Measurements from ENCODE around the gene PCBP1.

Gene PCBP1

GRCh38 chr2:70061317-70061716 is 26.0 kb upstream of the PCBP1 start:
- DNase-seq (ENCODE audit: low spot score in 2 of 2), result no peak
- in situ Hi-C loops (cut with MboI; ENCODE audit: low sequenced_read_pairs), result loop anchor here (10.0 kb wide), 1 partner anchor 147 kb away; the partner anchor contains the start of gene MXD1
- Histone ChIP-seq H3K9me3 (no peaks in the 10 kb centered on the region), H3K36me3 (replicated peaks) (peaks cover 30% of the 10 kb centered on the region), H3K4me3 (no peak overlapping the region), H3K27me3 (ENCODE audit: low read depth) (no peaks in the 10 kb centered on the region), H3K4me1 (no peaks in the 10 kb centered on the region)

DNA sequence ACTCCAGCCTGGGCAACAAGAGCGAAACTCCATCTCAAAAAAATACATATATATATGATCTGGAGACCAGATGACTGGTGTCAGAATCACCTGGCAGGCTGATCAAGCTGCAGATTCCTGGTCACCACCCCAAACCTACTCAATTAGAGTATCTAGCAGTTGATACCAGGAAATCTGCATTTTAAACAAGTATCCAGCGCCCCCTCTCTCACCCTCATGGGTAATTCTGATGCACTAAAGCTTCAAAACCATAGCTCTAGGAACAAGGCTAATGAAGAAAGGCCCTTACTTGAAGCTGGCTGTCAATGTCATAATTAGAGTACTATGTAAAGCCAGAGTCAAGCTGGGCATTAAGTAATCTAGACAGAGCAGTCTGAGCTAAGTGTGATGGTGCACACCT is 25.0 kb upstream of the PCBP1 start:
- no peak overlapping the region for H3K4me3 ChIP-seq
- peaks cover 37% of the 10 kb centered on the region for H3K36me3 ChIP-seq (replicated peaks)
- DNase-seq (ENCODE audit: low spot score in 2 of 2), result no peak
- in situ Hi-C loops (cut with MboI; ENCODE audit: low sequenced_read_pairs), result loop anchor here (10.0 kb wide), 1 partner anchor 147 kb away; the partner anchor contains the start of gene MXD1
- no peaks in the 10 kb centered on the region for H3K27me3 ChIP-seq (ENCODE audit: low read depth)
- no peaks in the 10 kb centered on the region for H3K4me1 ChIP-seq
- no peaks in the 10 kb centered on the region for H3K9me3 ChIP-seq

- DNase-seq (ENCODE audit: low spot score in 2 of 2), result no peak
- in situ Hi-C loops (cut with MboI; ENCODE audit: low sequenced_read_pairs), result loop anchor here (10.0 kb wide), 1 partner anchor 153 kb away; the partner anchor contains the start of gene MXD1
- H3K9me3 ChIP-seq, result no peaks in the 10 kb centered on the region
- H3K36me3 ChIP-seq (replicated peaks), result peaks cover 15% of the 10 kb centered on the region
- H3K4me1 ChIP-seq, result no peaks in the 10 kb centered on the region
- no peaks in the 10 kb centered on the region for H3K27me3 ChIP-seq (ENCODE audit: low read depth)
- H3K4me3 ChIP-seq, result no peak overlapping the region
Measured at GRCh38 chr2:70068119-70068518, 19.2 kb upstream of the PCBP1 start.

DNA sequence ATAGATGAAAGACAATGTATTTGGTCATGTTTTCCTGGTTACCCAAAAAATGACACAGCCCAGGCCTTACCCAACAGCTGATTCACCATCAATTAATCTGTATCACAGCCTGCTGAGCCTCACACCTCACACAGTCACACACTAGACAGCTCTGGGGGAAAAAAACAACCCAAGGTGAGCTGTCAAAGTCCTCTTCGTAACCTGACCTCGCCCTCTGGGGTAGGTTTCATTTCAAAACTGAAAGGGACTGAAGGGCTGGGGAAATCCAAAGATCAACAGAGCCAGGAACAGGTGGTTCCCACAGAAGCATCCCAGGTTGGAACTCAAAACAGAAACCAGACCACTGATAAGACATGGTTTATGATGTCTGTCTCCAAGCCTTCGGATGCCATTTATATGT is 18.2 kb upstream of the PCBP1 start:
- H3K9me3 ChIP-seq, result no peaks in the 10 kb centered on the region
- peaks cover 21% of the 10 kb centered on the region for H3K36me3 ChIP-seq (replicated peaks)
- H3K27me3 ChIP-seq (ENCODE audit: low read depth), result no peaks in the 10 kb centered on the region
- no peak overlapping the region for H3K4me3 ChIP-seq
- no peaks in the 10 kb centered on the region for H3K4me1 ChIP-seq
- no peak for DNase-seq (ENCODE audit: low spot score in 2 of 2)
- in situ Hi-C loops (cut with MboI; ENCODE audit: low sequenced_read_pairs), result loop anchor here (10.0 kb wide), 1 partner anchor 154 kb away; the partner anchor contains the start of gene MXD1

DNA sequence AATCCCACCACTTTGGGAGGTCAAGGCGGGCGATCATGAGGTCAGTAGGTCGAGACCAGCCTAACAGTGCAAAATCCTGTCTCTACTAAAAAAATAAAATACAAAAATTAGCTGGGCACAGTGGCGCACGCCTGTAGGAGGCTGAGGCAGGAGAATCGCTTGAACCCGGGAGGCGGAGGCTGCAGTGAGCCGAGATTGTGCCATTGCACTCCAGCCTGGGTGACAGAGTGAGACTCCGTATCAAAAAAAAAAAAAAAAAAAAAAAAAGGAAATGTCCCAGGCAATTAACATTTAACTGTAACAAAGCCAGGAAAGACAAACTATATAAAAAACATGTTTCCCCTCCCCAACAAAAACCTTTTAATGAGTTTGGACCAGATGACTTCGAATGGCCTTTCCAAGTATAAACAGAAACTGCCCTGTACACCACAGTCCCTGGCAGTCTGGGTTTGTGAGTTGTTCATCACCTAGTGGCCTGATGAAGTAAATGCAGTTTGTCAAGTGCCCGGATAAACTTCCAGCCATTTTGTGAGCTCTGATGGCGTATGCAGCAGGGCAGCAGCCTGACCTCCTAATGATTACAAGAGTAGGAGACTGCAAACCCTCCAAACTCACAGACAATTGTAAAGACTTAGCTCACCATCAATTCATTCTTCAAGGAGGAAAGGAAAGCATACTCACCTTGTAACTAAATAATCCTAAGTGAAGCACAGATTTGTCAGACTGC is 16.6 kb upstream of the PCBP1 start:
- in situ Hi-C loops (cut with MboI; ENCODE audit: low sequenced_read_pairs), result no loop called here

GRCh38 chr2:70073493-70073892 is 13.8 kb upstream of the PCBP1 start:
- Histone ChIP-seq H3K9me3 (no peaks in the 10 kb centered on the region), H3K36me3 (replicated peaks) (peaks cover 29% of the 10 kb centered on the region), H3K4me1 (no peaks in the 10 kb centered on the region), H3K27me3 (ENCODE audit: low read depth) (no peaks in the 10 kb centered on the region), H3K4me3 (no peak overlapping the region)
- in situ Hi-C loops (cut with MboI; ENCODE audit: low sequenced_read_pairs), result no loop called here
- DNase-seq (ENCODE audit: low spot score in 2 of 2), result no peak

More for the DNA sequence above, 16.6 kb upstream of the PCBP1 start:
- Histone ChIP-seq H3K36me3 (replicated peaks) (peaks cover 17% of the 10 kb centered on the region), H3K27me3 (ENCODE audit: low read depth) (no peaks in the 10 kb centered on the region), H3K4me1 (no peaks in the 10 kb centered on the region), H3K4me3 (no peak overlapping the region), H3K9me3 (no peaks in the 10 kb centered on the region)
- peak; percentile 71 to 82 for DNase-seq (ENCODE audit: low spot score in 2 of 2)

DNA sequence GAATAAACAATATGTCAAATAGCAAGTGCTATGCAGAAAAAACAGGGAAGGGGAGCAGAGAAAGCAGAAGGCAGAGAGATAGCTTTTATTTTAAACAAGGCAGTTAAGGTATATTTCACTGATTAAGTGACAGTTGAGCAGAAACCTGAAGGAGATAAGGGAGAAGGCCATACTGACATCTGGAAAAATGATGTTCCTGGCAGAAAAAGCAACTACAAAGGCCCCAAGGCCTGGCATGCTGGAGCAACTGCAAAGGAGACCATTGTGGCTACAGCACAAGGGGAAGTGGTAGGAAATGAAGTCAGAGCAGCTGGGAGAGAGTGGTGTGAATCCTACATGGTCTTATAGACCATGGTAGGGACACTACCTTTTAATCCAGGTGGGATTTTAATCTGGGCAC is 8.9 kb upstream of the PCBP1 start:
- Histone ChIP-seq H3K9me3 (no peaks in the 10 kb centered on the region), H3K27me3 (ENCODE audit: low read depth) (no peaks in the 10 kb centered on the region), H3K4me3 (no peak overlapping the region), H3K36me3 (replicated peaks) (peaks cover 42% of the 10 kb centered on the region), H3K4me1 (no peaks in the 10 kb centered on the region)
- no peak for DNase-seq (ENCODE audit: low spot score in 2 of 2)
- in situ Hi-C loops (cut with MboI; ENCODE audit: low sequenced_read_pairs), result no loop called here

GRCh38 chr2:70080610-70081200 is 6.6 kb upstream of the PCBP1 start:
- H3K9me3 ChIP-seq, result no peaks in the 10 kb centered on the region
- no peaks in the 10 kb centered on the region for H3K27me3 ChIP-seq (ENCODE audit: low read depth)
- H3K4me3 ChIP-seq, result no peak overlapping the region
- in situ Hi-C loops (cut with MboI; ENCODE audit: low sequenced_read_pairs), result loop anchor here (10.0 kb wide), 1 partner anchor 64 kb away; no protein-coding TSS in a partner anchor
- no peak for DNase-seq (ENCODE audit: low spot score in 2 of 2)
- peaks cover 12% of the 10 kb centered on the region for H3K4me1 ChIP-seq
- H3K36me3 ChIP-seq (replicated peaks), result peaks cover 43% of the 10 kb centered on the region

DNA sequence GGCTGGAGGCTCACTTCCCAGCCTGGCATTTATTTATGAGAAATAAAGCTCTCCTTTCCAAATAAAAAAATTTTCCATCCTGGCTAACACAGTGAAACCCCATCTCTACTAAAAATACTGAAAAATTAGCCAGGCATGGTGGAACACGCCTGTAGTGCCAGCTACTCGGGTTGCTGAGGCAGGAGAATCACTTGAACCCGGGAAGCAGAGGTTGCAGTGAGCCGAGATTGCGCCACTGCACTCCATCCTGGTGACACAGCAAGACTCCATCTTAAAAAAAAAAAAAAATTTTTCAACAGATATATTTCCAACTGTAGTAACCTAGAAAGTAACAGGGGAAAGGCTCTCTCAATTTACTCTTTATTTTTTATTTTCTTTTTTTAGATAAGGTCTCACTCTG is 6.1 kb upstream of the PCBP1 start:
- no peak for DNase-seq (ENCODE audit: low spot score in 2 of 2)
- no peaks in the 10 kb centered on the region for H3K9me3 ChIP-seq
- no peaks in the 10 kb centered on the region for H3K27me3 ChIP-seq (ENCODE audit: low read depth)
- in situ Hi-C loops (cut with MboI; ENCODE audit: low sequenced_read_pairs), result loop anchor here (10.0 kb wide), 1 partner anchor 64 kb away; no protein-coding TSS in a partner anchor
- H3K36me3 ChIP-seq (replicated peaks), result peaks cover 38% of the 10 kb centered on the region
- H3K4me1 ChIP-seq, result peaks cover 17% of the 10 kb centered on the region
- no peak overlapping the region for H3K4me3 ChIP-seq

- Histone ChIP-seq H3K9me3 (no peaks in the 10 kb centered on the region), H3K27me3 (ENCODE audit: low read depth) (no peaks in the 10 kb centered on the region), H3K4me1 (peaks cover 19% of the 10 kb centered on the region), H3K36me3 (replicated peaks) (peaks cover 35% of the 10 kb centered on the region), H3K4me3 (no peak overlapping the region)
- DNase-seq (ENCODE audit: low spot score in 2 of 2), result no peak
- in situ Hi-C loops (cut with MboI; ENCODE audit: low sequenced_read_pairs), result loop anchor here (10.0 kb wide), 1 partner anchor 61 kb away; no protein-coding TSS in a partner anchor
Measured at GRCh38 chr2:70083344-70084156, 3.7 kb upstream of the PCBP1 start.

- in situ Hi-C loops (cut with MboI; ENCODE audit: low sequenced_read_pairs), result loop anchor here (5.0 to 10.0 kb wide), 2 partner anchors 37 to 60 kb away; no protein-coding TSS in a partner anchor
- no peak overlapping the region for H3K4me3 ChIP-seq
- H3K36me3 ChIP-seq (replicated peaks), result peaks cover 40% of the 10 kb centered on the region
Measured at GRCh38 chr2:70084973-70085710, 2.1 kb upstream of the PCBP1 start.

DNA sequence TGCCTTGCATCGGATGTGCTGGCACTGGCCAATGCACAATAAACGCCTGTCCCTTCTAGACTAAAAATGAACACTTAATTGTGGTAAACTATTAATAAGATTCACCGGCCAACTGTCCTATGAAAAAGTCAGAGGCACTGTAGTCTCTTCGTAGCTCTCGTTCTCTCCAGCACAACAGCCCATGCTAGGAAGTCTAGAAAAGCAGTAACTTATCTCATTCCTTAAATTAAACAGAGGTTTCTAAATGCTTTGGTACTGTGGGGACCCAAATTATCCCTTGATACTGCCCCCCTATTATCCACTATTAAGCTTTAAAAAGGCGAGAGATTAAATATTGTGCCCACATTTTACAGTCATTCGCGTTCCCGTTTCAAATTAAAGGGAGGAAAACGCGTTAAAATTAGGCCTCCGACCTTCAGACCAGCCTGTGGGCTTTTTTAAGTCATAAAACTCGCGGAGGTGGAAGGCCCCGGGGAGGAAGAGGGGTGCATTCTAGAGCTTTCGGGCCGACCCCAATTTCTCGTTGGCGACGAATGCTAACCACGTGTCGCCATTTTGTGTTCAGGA is 1.5 kb upstream of the PCBP1 start:
- Histone ChIP-seq H3K36me3 (replicated peaks) (peaks cover 40% of the 10 kb centered on the region), H3K9me3 (no peaks in the 10 kb centered on the region), H3K4me3 (peak overlapping the region; percentile 81), H3K4me1 (peaks cover 23% of the 10 kb centered on the region), H3K27me3 (ENCODE audit: low read depth) (no peaks in the 10 kb centered on the region)
- in situ Hi-C loops (cut with MboI; ENCODE audit: low sequenced_read_pairs), result loop anchor here (5.0 to 10.0 kb wide), 2 partner anchors 37 to 59 kb away; no protein-coding TSS in a partner anchor
- no peak for DNase-seq (ENCODE audit: low spot score in 2 of 2)

More at GRCh38 chr2:70084973-70085710, 2.1 kb upstream of the PCBP1 start:
- Histone ChIP-seq H3K27me3 (ENCODE audit: low read depth) (no peaks in the 10 kb centered on the region), H3K9me3 (no peaks in the 10 kb centered on the region), H3K4me1 (peaks cover 23% of the 10 kb centered on the region)
- no peak for DNase-seq (ENCODE audit: low spot score in 2 of 2)

Measured in HAP-1 (cell line).